GM06990 (cell line): ENCODE data around the gene EZH2.

Source experiments
- DNase-seq: peaks from one replicate; pipeline ENCODE4 v3.0.0-alpha.2; 2011; ENCODE audit not compliant: insufficient read length; ENCODE audit errors: extremely low read depth
- H3K27me3 ChIP-seq: replicated peaks from 2 replicates; pipeline ENCODE4 v1.6.0; 2011; ENCODE audit warnings: low read length; ENCODE audit not compliant: control insufficient read depth, insufficient read depth
- H3K36me3 ChIP-seq: 2 replicates; pipeline ENCODE4 v1.5.1; 2011; ENCODE audit warnings: low read length; ENCODE audit not compliant: control insufficient read depth, insufficient read depth
- H3K4me3 ChIP-seq: replicated peaks from 2 replicates; pipeline ENCODE4 v1.5.1; 2011; ENCODE audit warnings: low read depth, mild to moderate bottlenecking, control low read depth, low read length
- CTCF ChIP-seq: IDR thresholded peaks from 2 replicates; pipeline ENCODE4 v1.5.1; 2011; ENCODE audit warnings: low read length, control low read depth, mild to moderate bottlenecking, inconsistent platforms; ENCODE audit not compliant: insufficient read depth, poor library complexity, severe bottlenecking

The EZH2 gene

GRCh38 chr7:148884049-148884298 is at the start of gene EZH2:
EZH2 (minus strand) TSS chr7:148884291; CDS start chr7:148847298, 36,993 bp downstream.
- DNase-seq, result no peak
- no peaks in the 10 kb centered on the region for H3K36me3 ChIP-seq
- H3K27me3 ChIP-seq, result no peaks in the 10 kb centered on the region
- H3K4me3 ChIP-seq, result peak within 1 kb of the TSS; percentile 84
- no peak for TF ChIP-seq CTCF

GRCh38 chr7:148931470-148931869 is 47.4 kb upstream of the EZH2 start:
- H3K27me3 ChIP-seq, result no peaks in the 10 kb centered on the region
- H3K4me3 ChIP-seq, result no peak overlapping the region
- no peaks in the 10 kb centered on the region; the same call in 1 of the 2 replicates for H3K36me3 ChIP-seq
- DNase-seq, result no peak
- TF ChIP-seq CTCF, result no peak

GRCh38 chr7:148930335-148930734 is 46.2 kb upstream of the EZH2 start:
- no peak for TF ChIP-seq CTCF
- Histone ChIP-seq H3K36me3 (no peaks in the 10 kb centered on the region; the same call in 1 of the 2 replicates), H3K4me3 (no peak overlapping the region), H3K27me3 (no peaks in the 10 kb centered on the region)
- DNase-seq, result no peak

GRCh38 chr7:148929176-148929575 is 45.1 kb upstream of the EZH2 start:
- TF ChIP-seq CTCF, result no peak
- no peak for DNase-seq

GRCh38 chr7:148927123-148928045 is 43.3 kb upstream of the EZH2 start:
- H3K4me3 ChIP-seq, result no peak overlapping the region
- H3K27me3 ChIP-seq, result no peaks in the 10 kb centered on the region
- H3K36me3 ChIP-seq, result no peaks in the 10 kb centered on the region; the same call in 1 of the 2 replicates
- TF ChIP-seq CTCF, result no peak
- DNase-seq, result no peak

More at GRCh38 chr7:148929176-148929575, 45.1 kb upstream of the EZH2 start:
- H3K27me3 ChIP-seq, result no peaks in the 10 kb centered on the region
- H3K4me3 ChIP-seq, result no peak overlapping the region
- H3K36me3 ChIP-seq, result no peaks in the 10 kb centered on the region; the same call in 1 of the 2 replicates
